MCF 10A (cell line): ENCODE measurements around the gene PACSIN1. TPM values are rescaled to one million over a fixed set of nuclear protein-coding genes. Genes with fewer than 3 reads are reported as not detected.

ENCODE experiments used
- BruUV-seq: library from RNA; stranded (reverse); fragments of 400-500 nt; replicated peaks from 2 replicates; lab custom pipeline; 2021; lab: Mats Ljungman, UMichigan
- CTCF ChIA-PET: fragments of 300-600 bp; sonication (Branson Sonifier 250); formaldehyde crosslinking; extraction: SDS; loops from one replicate; lab custom pipeline; 2021; ENCODE audit warnings: antibody characterized with exemption, inconsistent platforms; lab: Yijun Ruan, JAX
- POLR2A ChIA-PET: fragments of 300-600, 350-650 bp; sonication (Branson Sonifier 250); formaldehyde crosslinking; extraction: SDS; loops from one replicate; lab custom pipeline; 2020; ENCODE audit warnings: antibody characterized with exemption, inconsistent platforms; lab: Yijun Ruan, JAX
- DNase-seq: peaks from one replicate; pipeline ENCODE4 v3.0.0-alpha.2; 2018; ENCODE audit not compliant: unreplicated experiment
- H3K27ac Mint-ChIP-seq: one replicate; pipeline ENCODE4 v1.8.0; 2022; ENCODE audit warnings: mild to moderate bottlenecking, low read depth, mixed read lengths; ENCODE audit not compliant: unreplicated experiment
- H3K27me3 Mint-ChIP-seq: one replicate; pipeline ENCODE4 v1.8.0; 2022; ENCODE audit warnings: mixed read lengths; ENCODE audit not compliant: insufficient read depth, unreplicated experiment
- H3K36me3 Mint-ChIP-seq: one replicate; pipeline ENCODE4 v1.8.0; 2022; ENCODE audit warnings: mild to moderate bottlenecking, moderate library complexity, mixed read lengths; ENCODE audit not compliant: insufficient read depth, unreplicated experiment
- H3K4me1 Mint-ChIP-seq: one replicate; pipeline ENCODE4 v1.8.0; 2022; ENCODE audit warnings: mixed read lengths; ENCODE audit not compliant: insufficient read depth, unreplicated experiment
- H3K4me3 Mint-ChIP-seq: one replicate; pipeline ENCODE4 v1.8.0; 2022; ENCODE audit warnings: mild to moderate bottlenecking, moderate library complexity, mixed read lengths; ENCODE audit not compliant: unreplicated experiment
- H3K9me3 Mint-ChIP-seq: one replicate; pipeline ENCODE4 v1.8.0; 2022; ENCODE audit warnings: mixed read lengths; ENCODE audit not compliant: unreplicated experiment
- intact Hi-C: fragments of 100-400 bp; cut with micrococcal nuclease; formaldehyde crosslinking; loops from 2 replicates; pipeline ENCODE4 v1.14.1; 2022
- total RNA-seq: library from RNA; stranded (reverse); gene quantifications from 2 replicates; pipeline ENCODE4 v1.2.3, GENCODE V29; 2022
- TF ChIP-seq, protein P1 (sequence below): fragments of 200-600 bp; IDR thresholded peaks from one replicate; pipeline ENCODE4 v1.8.0; 2022; ENCODE audit warnings: antibody characterized with exemption, mild to moderate bottlenecking; ENCODE audit not compliant: unreplicated experiment

PACSIN1 gene
- total RNA-seq, 1 experiment from 2014 or later = not detected

GRCh38 chr6:34463299-34463698 is 2.6 kb upstream of the PACSIN1 start:
- Mint-ChIP-seq H3K4me1 (peaks cover 6% of the 10 kb centered on the region), H3K27me3 (no peaks in the 10 kb centered on the region), H3K36me3 (peaks cover 6% of the 10 kb centered on the region), H3K4me3 (no peak overlapping the region), H3K27ac (no peak overlapping the region), H3K9me3 (no peaks in the 10 kb centered on the region)
- intact Hi-C loops = loop anchor here (5.0 kb wide), 1 partner anchor 524 kb away; no protein-coding TSS in a partner anchor
- TF ChIP-seq, protein P1, sequence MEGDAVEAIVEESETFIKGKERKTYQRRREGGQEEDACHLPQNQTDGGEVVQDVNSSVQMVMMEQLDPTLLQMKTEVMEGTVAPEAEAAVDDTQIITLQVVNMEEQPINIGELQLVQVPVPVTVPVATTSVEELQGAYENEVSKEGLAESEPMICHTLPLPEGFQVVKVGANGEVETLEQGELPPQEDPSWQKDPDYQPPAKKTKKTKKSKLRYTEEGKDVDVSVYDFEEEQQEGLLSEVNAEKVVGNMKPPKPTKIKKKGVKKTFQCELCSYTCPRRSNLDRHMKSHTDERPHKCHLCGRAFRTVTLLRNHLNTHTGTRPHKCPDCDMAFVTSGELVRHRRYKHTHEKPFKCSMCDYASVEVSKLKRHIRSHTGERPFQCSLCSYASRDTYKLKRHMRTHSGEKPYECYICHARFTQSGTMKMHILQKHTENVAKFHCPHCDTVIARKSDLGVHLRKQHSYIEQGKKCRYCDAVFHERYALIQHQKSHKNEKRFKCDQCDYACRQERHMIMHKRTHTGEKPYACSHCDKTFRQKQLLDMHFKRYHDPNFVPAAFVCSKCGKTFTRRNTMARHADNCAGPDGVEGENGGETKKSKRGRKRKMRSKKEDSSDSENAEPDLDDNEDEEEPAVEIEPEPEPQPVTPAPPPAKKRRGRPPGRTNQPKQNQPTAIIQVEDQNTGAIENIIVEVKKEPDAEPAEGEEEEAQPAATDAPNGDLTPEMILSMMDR = no peak
- DNase-seq = no peak
- ChIA-PET CTCF (interaction anchor here (0.6 to 1.2 kb wide), 2 partner anchors 146 to 1515 kb away, joined by 3 to 5 read pairs; no protein-coding TSS in a partner anchor), POLR2A (no interaction called here)
- BruUV-seq = no TSS peak

GRCh38 chr6:34463849-34464248 is 2.0 kb upstream of the PACSIN1 start:
- peaks cover 6% of the 10 kb centered on the region for H3K36me3 Mint-ChIP-seq
- ChIA-PET POLR2A (no interaction called here), CTCF (interaction anchor here (0.6 kb wide), 2 partner anchors 29 to 1516 kb away, joined by 3 read pairs; no protein-coding TSS in a partner anchor)
- peaks cover 6% of the 10 kb centered on the region for H3K4me1 Mint-ChIP-seq
- no peaks in the 10 kb centered on the region for H3K27me3 Mint-ChIP-seq
- TF ChIP-seq, protein P1 = no peak
- no peaks in the 10 kb centered on the region for H3K9me3 Mint-ChIP-seq
- BruUV-seq = no TSS peak
- DNase-seq = no peak
- H3K4me3 Mint-ChIP-seq = no peak overlapping the region
- intact Hi-C loops = loop anchor here (5.0 kb wide), 1 partner anchor 523 kb away; no protein-coding TSS in a partner anchor
- H3K27ac Mint-ChIP-seq = no peak overlapping the region

DNA sequence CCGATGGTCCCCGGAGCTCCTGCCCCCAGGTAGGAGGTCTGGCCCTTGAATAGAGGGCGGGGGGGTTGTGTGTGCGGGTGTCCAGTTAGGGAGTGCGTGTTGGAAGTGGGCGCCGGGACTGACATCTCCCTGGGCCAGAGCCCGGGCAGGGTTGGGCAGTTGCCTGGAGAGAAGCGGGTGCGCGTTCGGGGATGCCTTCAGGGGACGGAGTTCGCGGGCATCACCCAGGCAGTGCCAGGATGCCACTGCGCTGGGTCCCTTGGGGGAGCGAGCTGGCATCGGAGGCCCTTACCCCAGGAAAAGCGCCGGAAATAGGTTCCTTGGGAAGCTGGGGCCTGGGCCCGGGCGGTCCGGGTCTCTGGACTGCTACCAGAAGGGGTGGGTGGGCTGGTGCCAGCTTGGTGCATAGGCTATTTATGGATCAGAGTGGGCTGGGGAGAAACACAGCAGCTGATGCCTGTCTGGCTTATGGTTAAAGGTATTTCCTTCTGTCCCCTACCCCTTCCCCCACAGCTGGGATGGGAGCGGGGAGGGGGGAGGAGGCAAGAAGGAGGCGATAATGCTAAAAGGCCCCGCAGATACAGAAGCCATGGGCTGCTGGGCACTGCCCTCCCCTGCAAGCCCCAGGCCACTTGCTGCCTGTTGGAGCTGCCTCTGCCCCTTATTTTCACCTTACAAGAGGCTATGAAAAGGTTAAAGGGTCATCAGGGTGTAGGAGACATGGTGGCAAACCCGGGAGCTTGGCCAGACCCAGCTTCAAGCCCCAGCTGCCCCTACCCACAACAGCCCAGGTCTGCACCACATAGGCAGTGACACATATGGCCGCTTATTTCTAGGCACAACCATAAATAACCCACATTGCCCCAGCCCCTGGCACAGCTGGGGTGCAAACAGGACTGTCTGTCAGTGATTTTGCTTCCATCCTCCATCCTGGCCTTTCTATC is 638 bp downstream of the PACSIN1 start:
- Mint-ChIP-seq H3K27ac (no peak overlapping the region), H3K9me3 (no peaks in the 10 kb centered on the region), H3K4me3 (no peak overlapping the region), H3K4me1 (peaks cover 6% of the 10 kb centered on the region), H3K36me3 (peaks cover 6% of the 10 kb centered on the region), H3K27me3 (no peaks in the 10 kb centered on the region)
- BruUV-seq = no TSS peak
- TF ChIP-seq, protein P1 = no peak
- CTCF ChIA-PET = interaction anchor here (0.6 kb wide), 2 partner anchors 39 to 672 kb away, joined by 3 read pairs; no protein-coding TSS in a partner anchor
- DNase-seq = no peak
- intact Hi-C loops = no loop called here
- POLR2A ChIA-PET = no interaction called here

DNA sequence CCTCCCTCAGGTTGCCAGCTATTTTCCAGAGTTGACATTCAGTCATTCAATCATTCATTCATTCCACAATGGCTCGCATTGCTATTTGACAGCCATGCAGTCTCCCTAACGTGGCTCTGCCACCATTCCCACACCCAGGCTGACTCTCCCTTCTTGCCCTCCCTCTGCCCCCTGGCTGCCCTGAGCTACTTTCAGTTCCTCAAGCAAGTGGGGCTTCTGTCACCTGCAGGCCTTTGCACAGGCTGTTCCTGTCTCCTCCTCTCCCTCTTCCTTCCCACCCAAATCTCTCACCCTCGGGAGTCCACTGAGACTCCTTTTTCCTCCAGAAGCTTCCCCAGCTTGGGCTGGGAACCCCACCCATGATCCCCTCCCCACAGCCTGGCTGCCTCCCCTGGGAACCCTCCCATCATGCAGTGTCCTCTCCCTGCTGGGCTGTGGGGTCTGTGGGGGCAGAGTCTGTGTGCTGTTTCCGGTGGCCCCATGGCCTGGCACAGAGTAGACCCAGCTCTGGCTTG is 2.6 kb downstream of the PACSIN1 start:
- H3K4me3 Mint-ChIP-seq = no peak overlapping the region
- no peaks in the 10 kb centered on the region for H3K36me3 Mint-ChIP-seq
- ChIA-PET POLR2A (interaction anchor here (0.7 kb wide), 1 partner anchor 621 kb away, joined by 3 read pairs; no protein-coding TSS in a partner anchor), CTCF (interaction anchor here (0.6 to 1.8 kb wide), 3 partner anchors 9 to 697 kb away, joined by 3 to 7 read pairs (median 3); no protein-coding TSS in a partner anchor)
- intact Hi-C loops = no loop called here
- H3K4me1 Mint-ChIP-seq = no peaks in the 10 kb centered on the region
- no peaks in the 10 kb centered on the region for H3K27me3 Mint-ChIP-seq
- H3K9me3 Mint-ChIP-seq = no peaks in the 10 kb centered on the region
- BruUV-seq = no TSS peak
- no peak overlapping the region for H3K27ac Mint-ChIP-seq
- DNase-seq = no peak
- TF ChIP-seq, protein P1 = no peak
